22Rv1 (cell line): ENCODE data around the gene TSHZ1.

ENCODE experiments used
- H3K27ac ChIP-seq: fragments of 450-650 bp; 2 replicates; pipeline ENCODE4 v1.5.1; 2017
- ZFX ChIP-seq: fragments of 450-650 bp; IDR thresholded peaks from 2 replicates; pipeline ENCODE4 v1.6.1; 2017; ENCODE audit warnings: antibody characterized with exemption, borderline replicate concordance
- TF ChIP-seq, protein P1 (sequence below): fragments of 450-650 bp; IDR thresholded peaks from 2 replicates; pipeline ENCODE4 v1.5.1; 2017; ENCODE audit warnings: mild to moderate bottlenecking

TSHZ1 gene

GRCh38 chr18:75172299-75173124 lies 38.1 kb upstream of the TSHZ1 start:
- TF ChIP-seq, protein P1, sequence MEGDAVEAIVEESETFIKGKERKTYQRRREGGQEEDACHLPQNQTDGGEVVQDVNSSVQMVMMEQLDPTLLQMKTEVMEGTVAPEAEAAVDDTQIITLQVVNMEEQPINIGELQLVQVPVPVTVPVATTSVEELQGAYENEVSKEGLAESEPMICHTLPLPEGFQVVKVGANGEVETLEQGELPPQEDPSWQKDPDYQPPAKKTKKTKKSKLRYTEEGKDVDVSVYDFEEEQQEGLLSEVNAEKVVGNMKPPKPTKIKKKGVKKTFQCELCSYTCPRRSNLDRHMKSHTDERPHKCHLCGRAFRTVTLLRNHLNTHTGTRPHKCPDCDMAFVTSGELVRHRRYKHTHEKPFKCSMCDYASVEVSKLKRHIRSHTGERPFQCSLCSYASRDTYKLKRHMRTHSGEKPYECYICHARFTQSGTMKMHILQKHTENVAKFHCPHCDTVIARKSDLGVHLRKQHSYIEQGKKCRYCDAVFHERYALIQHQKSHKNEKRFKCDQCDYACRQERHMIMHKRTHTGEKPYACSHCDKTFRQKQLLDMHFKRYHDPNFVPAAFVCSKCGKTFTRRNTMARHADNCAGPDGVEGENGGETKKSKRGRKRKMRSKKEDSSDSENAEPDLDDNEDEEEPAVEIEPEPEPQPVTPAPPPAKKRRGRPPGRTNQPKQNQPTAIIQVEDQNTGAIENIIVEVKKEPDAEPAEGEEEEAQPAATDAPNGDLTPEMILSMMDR = no peak
- TF ChIP-seq ZFX = no peak
- no peak overlapping the region for H3K27ac ChIP-seq

GRCh38 chr18:75173125-75173432 lies 37.5 kb upstream of the TSHZ1 start:
- TF ChIP-seq, protein P1 = 0 out of 2 replicates have a peak, but pooled peaks have one; percentile 9
- TF ChIP-seq ZFX = no peak
- H3K27ac ChIP-seq = no peak overlapping the region

GRCh38 chr18:75173738-75174137 lies 36.9 kb upstream of the TSHZ1 start:
- H3K27ac ChIP-seq = no peak overlapping the region
- no peak for TF ChIP-seq ZFX
- TF ChIP-seq, protein P1 = no peak

DNA sequence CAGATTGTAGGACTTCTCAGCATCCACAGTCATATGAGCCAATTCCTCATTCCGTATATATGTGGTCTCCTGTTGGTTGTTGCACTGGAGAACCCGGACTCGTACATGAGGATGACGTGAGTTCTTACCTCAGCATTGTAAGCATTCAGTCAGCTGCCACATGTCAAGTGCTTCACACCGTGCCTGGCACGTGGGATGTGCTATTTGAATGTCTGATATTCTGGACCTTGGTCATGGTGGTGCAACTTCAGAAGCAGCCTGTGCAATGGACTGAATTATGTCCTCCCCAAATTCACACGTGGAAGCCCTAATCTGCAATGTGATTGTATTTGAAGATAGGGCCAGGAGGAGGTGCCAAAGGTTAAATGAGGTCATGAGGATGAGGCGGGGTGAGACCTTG lies 33.7 kb upstream of the TSHZ1 start:
- H3K27ac ChIP-seq = no peak overlapping the region
- TF ChIP-seq ZFX = no peak
- TF ChIP-seq, protein P1 = no peak

- TF ChIP-seq, protein P1 = no peak
- TF ChIP-seq ZFX = no peak
- H3K27ac ChIP-seq = no peak overlapping the region
These were observed 32.2 kb upstream of the TSHZ1 start for GRCh38 chr18:75178376-75178775.

DNA sequence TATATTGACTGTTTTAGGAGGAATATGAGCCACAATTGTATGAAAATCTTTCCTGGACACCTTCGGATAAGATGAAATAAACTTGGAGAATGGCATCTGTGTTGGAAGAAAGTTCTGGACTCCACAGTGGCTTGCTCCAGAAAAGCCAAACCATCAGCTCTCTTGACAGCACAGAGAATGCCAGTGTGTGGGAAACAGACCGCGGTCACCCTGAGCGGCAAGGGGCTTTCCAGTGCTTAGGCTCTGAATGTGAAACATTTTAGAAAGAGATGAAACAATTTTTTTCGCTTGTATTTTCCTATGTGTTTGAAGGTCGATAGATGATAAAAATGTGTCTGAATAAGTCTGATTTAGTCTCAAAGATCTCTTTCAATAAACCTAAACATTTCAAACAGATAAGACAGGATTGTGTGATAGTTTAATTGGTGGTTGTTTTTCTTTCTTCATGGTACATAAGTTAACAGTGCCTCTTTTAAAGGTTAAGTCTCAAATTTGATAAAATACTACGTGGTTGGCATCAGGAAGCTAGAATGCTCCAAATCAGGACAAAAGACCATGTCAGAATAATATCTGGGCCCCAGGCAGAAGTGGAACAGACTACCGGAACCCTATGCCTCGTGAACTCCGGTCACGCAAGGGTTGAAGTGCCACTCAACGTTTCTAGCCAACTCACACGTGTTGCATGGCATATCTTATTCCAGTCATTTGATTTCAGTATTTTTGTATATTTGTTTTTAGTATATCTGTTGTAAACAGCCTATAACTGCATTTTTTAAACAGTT lies 30.6 kb upstream of the TSHZ1 start:
- H3K27ac ChIP-seq = no peak overlapping the region
- no peak for TF ChIP-seq ZFX
- TF ChIP-seq, protein P1 = no peak

GRCh38 chr18:75183524-75183923 lies 27.1 kb upstream of the TSHZ1 start:
- H3K27ac ChIP-seq = no peak overlapping the region
- TF ChIP-seq, protein P1 = no peak
- no peak for TF ChIP-seq ZFX
